Left lung (tissue), 14 donors: ENCODE results near the gene ZNF827. TPM values are rescaled to one million over a fixed set of nuclear protein-coding genes. Genes with fewer than 3 reads are reported as not detected.
A peak's percentile ranks its signal among the peaks of the same experiment; 100 is the strongest.

Source experiments
- ATAC-seq: fragments of 200-7000 bp; cut with Tn5 transposase; one replicate; pipeline ENCODE4 v1.9.1; 2020; ENCODE audit warnings: moderate library complexity
- DNase-seq, 4 donors: peaks; one replicate each; pipeline ENCODE4 v3.0.0-alpha.2; 2013 to 2020
- H3K27ac ChIP-seq, 2 donors: fragments of 200-600 bp; sonication (generic) in 1 of 2; one replicate each; pipeline versions ENCODE4 v1.5.0 to v1.8.0; 2020 to 2021
- H3K27me3 ChIP-seq, 2 donors: fragments of 200-600 bp; sonication (generic) in 1 of 2; one replicate each; pipeline versions ENCODE4 v1.5.0 to v1.8.0; 2020 to 2021
- H3K36me3 ChIP-seq, 2 donors: fragments of 200-600 bp; sonication (generic) in 1 of 2; one replicate each; pipeline versions ENCODE4 v1.5.0 to v1.8.0; 2020 to 2021
- H3K4me1 ChIP-seq, 2 donors: fragments of 200-600 bp; one replicate each; pipeline ENCODE4 v1.8.0; 2021
- H3K4me3 ChIP-seq, 2 donors: fragments of 200-600 bp; sonication (generic) in 1 of 2; one replicate each; pipeline versions ENCODE4 v1.5.0 to v1.8.0; 2020 to 2021; ENCODE audit warnings: mild to moderate bottlenecking in 1 of 2
- H3K9me3 ChIP-seq, 2 donors: fragments of 200-600 bp; sonication (generic) in 1 of 2; one replicate each; pipeline versions ENCODE4 v1.5.0 to v1.8.0; 2020 to 2021
- intact Hi-C, 2 donors: fragments of 100-400 bp; cut with DNase I; formaldehyde crosslinking; loops; one replicate each; pipeline versions ENCODE4 v1.11.2 to v1.14.2; 2022
- long read RNA-seq, 12 donors: library from polyadenylated mRNA in 2 of 12; unstranded in 2 of 12; transcript quantifications; one replicate each; pipeline ENCODE4 v2.0.0 and lab custom pipeline, GENCODE V29; 2019 to 2026
- polyA plus RNA-seq, 6 donors: library from polyadenylated mRNA; unstranded; fragments of 120-200 nt; gene quantifications; one replicate each; pipeline ENCODE4 v1.2.1, GENCODE V29; 2013; ENCODE audit not compliant: insufficient read length in 6 of 6
- total RNA-seq, 2 donors: library from RNA; stranded (reverse); fragmentation: NEBNext Ultra II Directional; extraction: Animal tissue kit (Norgen Biotek cat#: 25700); gene quantifications; one replicate each; pipeline ENCODE4 v1.2.1, GENCODE V29; 2021
- TF ChIP-seq, protein P1 (sequence below), 2 donors: fragments of 200-600 bp; sonication (generic) in 1 of 2; IDR thresholded peaks; one replicate each; pipeline versions ENCODE4 v1.5.0 to v1.8.0; 2021; ENCODE audit warnings: antibody characterized with exemption in 2 of 2
- donor health status: DM: no; HTN: yes; CAD: no.
- donor health status: DM: no; HTN: no; CAD: no.

The ZNF827 gene, protein sequence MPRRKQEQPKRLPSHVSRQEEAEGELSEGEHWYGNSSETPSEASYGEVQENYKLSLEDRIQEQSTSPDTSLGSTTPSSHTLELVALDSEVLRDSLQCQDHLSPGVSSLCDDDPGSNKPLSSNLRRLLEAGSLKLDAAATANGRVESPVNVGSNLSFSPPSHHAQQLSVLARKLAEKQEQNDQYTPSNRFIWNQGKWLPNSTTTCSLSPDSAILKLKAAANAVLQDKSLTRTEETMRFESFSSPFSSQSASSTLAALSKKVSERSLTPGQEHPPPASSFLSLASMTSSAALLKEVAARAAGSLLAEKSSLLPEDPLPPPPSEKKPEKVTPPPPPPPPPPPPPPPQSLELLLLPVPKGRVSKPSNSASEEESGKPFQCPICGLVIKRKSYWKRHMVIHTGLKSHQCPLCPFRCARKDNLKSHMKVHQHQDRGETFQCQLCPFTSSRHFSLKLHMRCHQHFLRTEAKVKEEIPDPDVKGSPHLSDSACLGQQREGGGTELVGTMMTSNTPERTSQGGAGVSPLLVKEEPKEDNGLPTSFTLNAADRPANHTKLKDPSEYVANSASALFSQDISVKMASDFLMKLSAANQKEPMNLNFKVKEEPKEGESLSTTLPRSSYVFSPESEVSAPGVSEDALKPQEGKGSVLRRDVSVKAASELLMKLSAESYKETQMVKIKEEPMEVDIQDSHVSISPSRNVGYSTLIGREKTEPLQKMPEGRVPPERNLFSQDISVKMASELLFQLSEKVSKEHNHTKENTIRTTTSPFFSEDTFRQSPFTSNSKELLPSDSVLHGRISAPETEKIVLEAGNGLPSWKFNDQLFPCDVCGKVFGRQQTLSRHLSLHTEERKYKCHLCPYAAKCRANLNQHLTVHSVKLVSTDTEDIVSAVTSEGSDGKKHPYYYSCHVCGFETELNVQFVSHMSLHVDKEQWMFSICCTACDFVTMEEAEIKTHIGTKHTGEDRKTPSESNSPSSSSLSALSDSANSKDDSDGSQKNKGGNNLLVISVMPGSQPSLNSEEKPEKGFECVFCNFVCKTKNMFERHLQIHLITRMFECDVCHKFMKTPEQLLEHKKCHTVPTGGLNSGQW
- total RNA-seq = 10 to 100 TPM in 1 of 2 donors, 1 to 10 TPM in 1; 9.2 to 15.1 TPM
- polyA plus RNA-seq = 10 to 100 TPM; 31.6 to 35.7 (median 34.1) TPM
- long read RNA-seq, donor 1, partial matches to known transcripts = 9 of 9 reads
- long read RNA-seq, donor 1, other reads (novel, unspliced or antisense) = 0 of 9 reads
- long read RNA-seq, donor 2, partial matches to known transcripts = 10 of 11 reads
- long read RNA-seq, donor 2, other reads (novel, unspliced or antisense) = 0 of 11 reads
- long read RNA-seq, donor 3, partial matches to known transcripts = 5 of 7 reads
- long read RNA-seq, donor 3, other reads (novel, unspliced or antisense) = 0 of 7 reads
- long read RNA-seq, donor 4, partial matches to known transcripts = 1 of 3 reads
- long read RNA-seq, donor 4, other reads (novel, unspliced or antisense) = 2 of 3 reads
- long read RNA-seq, donor 5 = 0 reads
- long read RNA-seq, donor 6 = 0 reads
- long read RNA-seq, donor 7 = 0 reads
- long read RNA-seq, donor 8 = 0 reads
- long read RNA-seq, donor 9 = 0 reads
- long read RNA-seq, donor 10 = 0 reads
- long read RNA-seq, donor 11, partial matches to known transcripts = 6 of 7 reads
- long read RNA-seq, donor 11, other reads (novel, unspliced or antisense) = 0 of 7 reads
- long read RNA-seq, donor 12, full-length matches to known transcripts = 1 of 1 reads
- long read RNA-seq, donor 12, partial matches to known transcripts = 0 of 1 reads
- long read RNA-seq, donor 12, other reads (novel, unspliced or antisense) = 0 of 1 reads

DNA sequence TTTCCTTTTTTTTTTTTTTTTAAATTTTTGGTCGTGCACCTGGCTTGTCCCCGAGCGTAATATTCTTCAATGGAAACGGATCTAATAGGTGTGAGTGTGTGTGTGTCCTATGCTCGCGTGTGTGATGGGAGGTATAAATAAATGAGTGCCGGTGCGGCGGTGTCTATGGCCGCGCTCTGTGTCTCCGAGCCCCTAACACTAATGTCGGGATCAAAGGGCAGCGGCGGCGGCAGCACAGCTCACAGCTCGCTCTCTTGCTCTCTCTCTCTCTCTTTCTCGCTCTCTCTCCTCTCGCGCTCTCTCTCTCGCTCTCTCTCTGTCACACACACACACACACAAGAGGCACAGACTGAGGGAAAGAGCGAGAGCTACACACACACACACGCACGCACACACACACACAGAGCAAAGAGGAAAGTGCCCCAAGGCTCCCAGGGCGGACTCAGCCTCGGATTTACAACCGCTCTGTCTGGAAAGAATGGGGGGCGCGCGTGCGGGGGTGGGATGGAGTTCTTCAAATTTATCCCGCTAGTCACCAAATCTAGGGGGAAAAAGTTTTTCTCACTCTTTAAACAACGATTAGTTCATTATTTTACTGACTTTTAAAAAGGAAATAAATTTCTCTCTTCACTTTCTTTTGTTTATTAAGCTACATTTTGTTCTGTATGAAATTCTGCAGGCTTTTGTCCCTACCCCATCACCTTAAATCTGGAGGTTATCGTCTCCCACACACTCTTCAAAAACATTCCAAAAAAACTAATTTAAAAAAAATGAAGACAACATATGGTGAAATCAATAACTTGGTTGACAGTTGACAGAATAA is at the start of gene ZNF827:
ZNF827 (minus strand) TSS at position 206 of the 823 bp plus-strand sequence. CDS start 416 bp downstream, outside the sequence.
- peak within 1 kb of the TSS; percentile 85 to 95 for H3K27ac ChIP-seq
- ATAC-seq = peak; percentile 52
- peak within 1 kb of the TSS; percentile 65 to 67 for H3K4me3 ChIP-seq
- TF ChIP-seq, protein P1, sequence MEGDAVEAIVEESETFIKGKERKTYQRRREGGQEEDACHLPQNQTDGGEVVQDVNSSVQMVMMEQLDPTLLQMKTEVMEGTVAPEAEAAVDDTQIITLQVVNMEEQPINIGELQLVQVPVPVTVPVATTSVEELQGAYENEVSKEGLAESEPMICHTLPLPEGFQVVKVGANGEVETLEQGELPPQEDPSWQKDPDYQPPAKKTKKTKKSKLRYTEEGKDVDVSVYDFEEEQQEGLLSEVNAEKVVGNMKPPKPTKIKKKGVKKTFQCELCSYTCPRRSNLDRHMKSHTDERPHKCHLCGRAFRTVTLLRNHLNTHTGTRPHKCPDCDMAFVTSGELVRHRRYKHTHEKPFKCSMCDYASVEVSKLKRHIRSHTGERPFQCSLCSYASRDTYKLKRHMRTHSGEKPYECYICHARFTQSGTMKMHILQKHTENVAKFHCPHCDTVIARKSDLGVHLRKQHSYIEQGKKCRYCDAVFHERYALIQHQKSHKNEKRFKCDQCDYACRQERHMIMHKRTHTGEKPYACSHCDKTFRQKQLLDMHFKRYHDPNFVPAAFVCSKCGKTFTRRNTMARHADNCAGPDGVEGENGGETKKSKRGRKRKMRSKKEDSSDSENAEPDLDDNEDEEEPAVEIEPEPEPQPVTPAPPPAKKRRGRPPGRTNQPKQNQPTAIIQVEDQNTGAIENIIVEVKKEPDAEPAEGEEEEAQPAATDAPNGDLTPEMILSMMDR (IDR thresholded peaks at IDR 0.05) = no peak
- H3K9me3 ChIP-seq = no peaks in the 10 kb centered on the region
- H3K4me1 ChIP-seq = peaks cover 6 to 24% of the 10 kb centered on the region in 2 donors
- no peaks in the 10 kb centered on the region for H3K36me3 ChIP-seq
- DNase-seq = peak; percentile 71 to 85 (median 78)
- intact Hi-C loops = no loop called here
- H3K27me3 ChIP-seq = peaks cover 0 to 46% of the 10 kb centered on the region in 2 donors

DNA sequence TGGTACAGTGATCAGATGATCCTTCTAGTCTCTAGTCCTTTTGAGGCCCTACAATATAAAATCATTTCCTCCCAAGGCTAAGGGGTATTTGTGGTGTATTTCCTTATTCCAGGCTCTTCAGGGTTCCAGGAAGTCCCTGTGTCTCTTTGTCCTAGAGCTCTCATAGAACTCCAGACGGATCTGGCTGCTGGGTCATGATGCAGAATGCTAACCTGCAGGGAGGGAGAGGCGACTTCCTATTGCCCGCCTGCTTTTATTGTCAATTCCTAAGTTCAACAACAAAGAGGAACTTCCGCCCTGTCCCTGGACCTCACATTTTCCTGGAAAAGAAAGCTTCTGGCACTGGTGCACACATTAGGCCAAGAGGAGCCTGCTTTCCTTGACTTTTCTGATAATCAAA is 45.9 kb upstream of the ZNF827 start:
- DNase-seq (no peak), ATAC-seq (no peak)
- no peaks in the 10 kb centered on the region for H3K36me3 ChIP-seq
- no peaks in the 10 kb centered on the region for H3K27me3 ChIP-seq
- H3K9me3 ChIP-seq = no peaks in the 10 kb centered on the region
- intact Hi-C loops = no loop called here
- H3K4me3 ChIP-seq = no peak overlapping the region
- no peaks in the 10 kb centered on the region for H3K4me1 ChIP-seq
- H3K27ac ChIP-seq = no peak overlapping the region
- TF ChIP-seq, protein P1 (IDR thresholded peaks at IDR 0.05) = no peak

DNA sequence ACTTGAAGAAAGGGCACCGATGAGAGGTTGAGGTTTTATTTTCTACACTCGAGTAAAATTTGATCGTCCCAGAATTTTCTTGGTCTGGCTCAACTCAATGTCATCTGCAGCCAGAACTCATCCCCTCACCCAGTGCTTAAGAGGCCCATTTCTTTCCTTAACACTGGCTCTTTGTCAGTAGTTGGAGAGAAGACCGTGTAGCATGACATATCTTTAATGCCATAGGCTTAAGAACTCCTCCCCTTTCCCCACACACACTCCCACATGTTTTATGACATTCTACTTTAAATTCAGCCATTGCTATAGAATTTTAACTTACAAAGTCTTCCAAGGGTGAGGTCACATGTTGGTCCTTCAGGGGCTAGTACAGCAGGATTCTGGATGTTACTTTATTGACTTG is 44.2 kb upstream of the ZNF827 start:
- no peak for DNase-seq
- H3K36me3 ChIP-seq = no peaks in the 10 kb centered on the region
- no peaks in the 10 kb centered on the region for H3K4me1 ChIP-seq
- intact Hi-C loops = no loop called here
- H3K27ac ChIP-seq = no peak overlapping the region
- TF ChIP-seq, protein P1 (IDR thresholded peaks at IDR 0.05) = no peak
- H3K9me3 ChIP-seq = no peaks in the 10 kb centered on the region
- H3K4me3 ChIP-seq = no peak overlapping the region
- H3K27me3 ChIP-seq = no peaks in the 10 kb centered on the region
- ATAC-seq = no peak

DNA sequence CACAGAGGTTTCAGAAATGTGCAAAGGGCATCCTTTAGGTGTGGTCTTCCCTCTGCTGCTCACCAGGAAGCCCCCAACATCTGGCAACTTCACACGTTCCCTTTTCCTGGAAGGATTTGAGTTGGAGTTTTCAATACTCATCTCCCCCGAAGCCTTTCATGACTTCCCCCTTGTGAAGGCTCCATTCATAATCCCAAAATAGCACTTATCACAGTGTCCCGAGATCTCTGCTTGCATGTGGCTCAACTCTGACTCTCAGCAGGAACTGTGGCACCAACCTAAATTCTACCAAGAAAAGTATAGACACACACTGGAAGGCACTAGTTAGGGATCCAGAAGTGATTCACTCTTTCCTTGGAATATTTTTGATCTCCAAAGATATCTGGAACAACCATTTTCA is 40.5 kb upstream of the ZNF827 start:
- H3K36me3 ChIP-seq = no peaks in the 10 kb centered on the region
- H3K27ac ChIP-seq = no peak overlapping the region
- DNase-seq (no peak), ATAC-seq (no peak)
- TF ChIP-seq, protein P1 (IDR thresholded peaks at IDR 0.05) = no peak
- intact Hi-C loops = no loop called here
- no peak overlapping the region for H3K4me3 ChIP-seq
- H3K9me3 ChIP-seq = no peaks in the 10 kb centered on the region
- no peaks in the 10 kb centered on the region for H3K4me1 ChIP-seq
- H3K27me3 ChIP-seq = no peaks in the 10 kb centered on the region
